ENCODE measurements around the gene ANKRD16. TPM values are rescaled to one million over a fixed set of nuclear protein-coding genes. Genes with fewer than 3 reads are reported as not detected.
A peak's percentile ranks its signal among the peaks of the same experiment; 100 is the strongest.

Gene ANKRD16
- total RNA-seq, 1 experiment from 2014 or later, result 9.9 TPM

GRCh38 chr10:5812283-5813090 lies 77.2 kb downstream of the ANKRD16 start:
- CTCF ChIA-PET, result interaction anchor here (0.6 kb wide), 2 partner anchors 20 to 183 kb away, joined by 4 read pairs; no protein-coding TSS in a partner anchor
- peak; percentile 42 for DNase-seq (ENCODE audit: unreplicated experiment)
- no peaks in the 10 kb centered on the region for H3K9me3 Mint-ChIP-seq (ENCODE audit: unreplicated experiment)
- H3K4me3 Mint-ChIP-seq (ENCODE audit: unreplicated experiment), result peak overlapping the region; percentile 84
- peaks cover 11% of the 10 kb centered on the region for H3K36me3 Mint-ChIP-seq (ENCODE audit: insufficient read depth, unreplicated experiment)
- peak overlapping the region; percentile 30 for H3K27ac Mint-ChIP-seq (ENCODE audit: low read depth, unreplicated experiment)
- TSS peak; percentile 30 for BruUV-seq (replicated peaks)
- H3K27me3 Mint-ChIP-seq (ENCODE audit: insufficient read depth, unreplicated experiment), result no peaks in the 10 kb centered on the region
- POLR2A ChIA-PET, result interaction anchor here (0.7 to 6.9 kb wide), 21 partner anchors 8 to 366 kb away, joined by 3 to 118 read pairs (median 7); partner anchors contain the start of genes ANKRD16 and FBH1
- TF ChIP-seq, protein P1, sequence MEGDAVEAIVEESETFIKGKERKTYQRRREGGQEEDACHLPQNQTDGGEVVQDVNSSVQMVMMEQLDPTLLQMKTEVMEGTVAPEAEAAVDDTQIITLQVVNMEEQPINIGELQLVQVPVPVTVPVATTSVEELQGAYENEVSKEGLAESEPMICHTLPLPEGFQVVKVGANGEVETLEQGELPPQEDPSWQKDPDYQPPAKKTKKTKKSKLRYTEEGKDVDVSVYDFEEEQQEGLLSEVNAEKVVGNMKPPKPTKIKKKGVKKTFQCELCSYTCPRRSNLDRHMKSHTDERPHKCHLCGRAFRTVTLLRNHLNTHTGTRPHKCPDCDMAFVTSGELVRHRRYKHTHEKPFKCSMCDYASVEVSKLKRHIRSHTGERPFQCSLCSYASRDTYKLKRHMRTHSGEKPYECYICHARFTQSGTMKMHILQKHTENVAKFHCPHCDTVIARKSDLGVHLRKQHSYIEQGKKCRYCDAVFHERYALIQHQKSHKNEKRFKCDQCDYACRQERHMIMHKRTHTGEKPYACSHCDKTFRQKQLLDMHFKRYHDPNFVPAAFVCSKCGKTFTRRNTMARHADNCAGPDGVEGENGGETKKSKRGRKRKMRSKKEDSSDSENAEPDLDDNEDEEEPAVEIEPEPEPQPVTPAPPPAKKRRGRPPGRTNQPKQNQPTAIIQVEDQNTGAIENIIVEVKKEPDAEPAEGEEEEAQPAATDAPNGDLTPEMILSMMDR (IDR thresholded peaks at IDR 0.05; ENCODE audit: unreplicated experiment), result no peak
- peaks cover 31% of the 10 kb centered on the region for H3K4me1 Mint-ChIP-seq (ENCODE audit: insufficient read depth, unreplicated experiment)
- intact Hi-C loops (cut with micrococcal nuclease), result loop anchor here (1.0 to 5.0 kb wide), 4 partner anchors 40 to 125 kb away; partner anchors contain the start of gene ANKRD16

Other genes starting within 250 kb of the ANKRD16 start
- gene ASB13, start 223.3 kb downstream of the ANKRD16 start, total RNA-seq (2022), result 16.3 and 20.7 TPM in 2 replicates
- 93.4 and 123 TPM in 2 replicates for gene TASOR2, start 205.1 kb downstream of the ANKRD16 start, total RNA-seq (2022)
- 173 and 200 TPM in 2 replicates for gene GDI2, start 76.5 kb downstream of the ANKRD16 start, total RNA-seq (2022)
- gene FBH1, start 350 bp upstream of the ANKRD16 start, total RNA-seq (2022), result 61.8 and 70.5 TPM in 2 replicates
- 6.0 and 7.9 TPM in 2 replicates for gene IL15RA, start 87.7 kb upstream of the ANKRD16 start, total RNA-seq (2022)
- not detected in 2 replicates for gene IL2RA, start 172.5 kb upstream of the ANKRD16 start, total RNA-seq (2022)
- 113 and 128 TPM in 2 replicates for gene RBM17, start 199.1 kb upstream of the ANKRD16 start, total RNA-seq (2022)

Data from MCF 10A (cell line).